PC-9 (cell line): Measurements from ENCODE around the gene THBD. TPM values are rescaled to one million over a fixed set of nuclear protein-coding genes. Genes with fewer than 3 reads are reported as not detected.

ENCODE experiments used
- BruUV-seq: library from RNA; stranded (reverse); fragments of 400-500 nt; replicated peaks from 2 replicates; lab custom pipeline; 2021; lab: Mats Ljungman, UMichigan
- CTCF ChIA-PET: fragments of 300-600 bp; sonication (Branson Sonifier 250); formaldehyde crosslinking; loops from one replicate; lab custom pipeline; 2022; ENCODE audit warnings: antibody characterized with exemption; lab: Charles Lee
- POLR2A ChIA-PET: fragments of 300-600 bp; sonication (Branson Sonifier 250); formaldehyde crosslinking; loops from one replicate; lab custom pipeline; 2022; ENCODE audit warnings: antibody characterized with exemption; ENCODE audit not compliant: unreplicated experiment; lab: Charles Lee
- DNase-seq, 2 experiments: peaks; one replicate each; pipeline versions ENCODE4 v3.0.0 to v3.0.0-alpha.2; 2015 to 2022; ENCODE audit warnings: mixed read lengths in 1 of 2
- H2AFZ ChIP-seq: fragments of 200-600 bp; sonication (generic); 2 replicates; pipeline ENCODE4 v1.8.1; 2017; ENCODE audit warnings: antibody characterized with exemption
- H3F3A ChIP-seq: fragments of 200-600 bp; sonication (generic); 2 replicates; pipeline ENCODE4 v1.8.1; 2017; ENCODE audit warnings: antibody characterized with exemption, mild to moderate bottlenecking, low read depth; ENCODE audit not compliant: insufficient read depth
- H3K27ac ChIP-seq: fragments of 200-600 bp; sonication (generic); 2 replicates; pipeline ENCODE4 v1.6.1; 2016; ENCODE audit warnings: mixed run types
- H3K27me3 ChIP-seq: fragments of 200-600 bp; sonication (generic); 2 replicates; pipeline ENCODE4 v1.6.1; 2016; ENCODE audit warnings: low read depth, mixed run types; ENCODE audit not compliant: insufficient read depth
- H3K36me3 ChIP-seq: fragments of 200-600 bp; sonication (generic); 2 replicates; pipeline ENCODE4 v1.6.1; 2016; ENCODE audit warnings: low read depth, mixed run types
- H3K4me1 ChIP-seq: fragments of 200-600 bp; sonication (generic); replicated peaks from 2 replicates; pipeline ENCODE4 v1.6.1; 2016; ENCODE audit warnings: mixed run types; ENCODE audit not compliant: insufficient read depth
- H3K4me2 ChIP-seq: fragments of 200-600 bp; sonication (generic); 2 replicates; pipeline ENCODE4 v1.6.1; 2017; ENCODE audit warnings: mixed run types
- H3K4me3 ChIP-seq: fragments of 200-600 bp; sonication (generic); 2 replicates; pipeline ENCODE4 v1.6.1; 2016; ENCODE audit warnings: mixed run types
- H3K79me2 ChIP-seq: fragments of 200-600 bp; sonication (generic); 2 replicates; pipeline ENCODE4 v1.6.1; 2017; ENCODE audit warnings: low read depth, mixed run types
- H3K9me2 ChIP-seq: fragments of 200-600 bp; sonication (generic); 2 replicates; pipeline ENCODE4 v1.8.1; 2017; ENCODE audit warnings: mild to moderate bottlenecking; ENCODE audit not compliant: insufficient read depth
- H3K9me3 ChIP-seq: fragments of 200-600 bp; sonication (generic); 2 replicates; pipeline ENCODE4 v1.8.1; 2016; ENCODE audit warnings: low read depth; ENCODE audit not compliant: insufficient read depth
- H4K20me1 ChIP-seq: fragments of 200-600 bp; sonication (generic); 2 replicates; pipeline ENCODE4 v1.8.1; 2017; ENCODE audit not compliant: insufficient read depth
- EZH2 ChIP-seq: fragments of 200-600 bp; sonication (generic); IDR thresholded peaks from 2 replicates; pipeline ENCODE4 v1.8.0; 2017; ENCODE audit warnings: antibody characterized with exemption, low read depth
- intact Hi-C: fragments of 100-400 bp; cut with micrococcal nuclease; formaldehyde crosslinking; loops from one replicate; pipeline ENCODE4 v1.10.0; 2022; ENCODE audit not compliant: unreplicated experiment
- total RNA-seq: library from RNA; stranded (reverse); gene quantifications from 2 replicates; pipeline ENCODE4 v1.2.3, GENCODE V29; 2021
- TF ChIP-seq, protein P1 (sequence below): fragments of 200-600 bp; sonication (generic); conservative IDR thresholded peaks from 2 replicates; pipeline ENCODE4 v1.6.1; 2017; ENCODE audit warnings: mixed run types, antibody characterized with exemption, mild to moderate bottlenecking, moderate library complexity

The THBD gene
- total RNA-seq, 1 experiment from 2014 or later = 1.7 TPM

DNA sequence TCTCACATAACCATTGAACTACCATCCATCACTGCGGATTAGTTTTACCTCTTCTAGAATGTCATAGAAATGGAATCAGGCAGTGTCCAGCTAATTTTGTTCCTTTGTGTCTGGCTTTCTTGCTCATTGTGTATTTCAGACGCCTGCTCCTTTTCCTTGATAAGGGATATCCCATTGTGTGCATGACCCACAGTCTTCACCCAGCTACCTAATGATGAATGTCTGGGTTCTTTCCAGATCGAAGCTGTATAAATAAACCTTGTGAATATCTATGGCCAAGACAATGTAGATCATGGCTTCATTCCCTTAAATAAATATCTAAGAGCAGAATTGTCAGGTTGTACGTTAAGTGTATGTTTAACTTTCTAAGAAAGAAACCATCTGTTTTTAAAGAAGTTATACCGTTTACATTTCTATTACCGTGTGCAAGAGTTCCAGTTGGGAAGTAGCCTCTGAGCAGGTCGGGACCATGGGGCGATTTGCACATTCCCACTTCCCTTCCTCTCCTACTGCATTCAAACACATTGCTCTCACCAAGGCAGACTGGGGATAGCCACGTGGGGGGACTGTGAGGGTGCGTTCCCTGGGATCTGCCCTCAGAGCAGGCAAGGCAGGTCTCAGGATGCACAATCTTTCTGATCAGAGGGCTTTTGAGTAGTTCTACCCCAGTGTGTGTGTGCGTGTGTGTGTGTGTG is 23.6 kb upstream of the THBD start:
- Histone ChIP-seq H2AFZ (no peak overlapping the region), H3K36me3 (no peaks in the 10 kb centered on the region), H3K4me3 (no peak overlapping the region), H3F3A (no peaks in the 10 kb centered on the region), H3K27me3 (no peaks in the 10 kb centered on the region), H3K4me1 (no peaks in the 10 kb centered on the region), H3K9me3 (no peaks in the 10 kb centered on the region), H4K20me1 (no peaks in the 10 kb centered on the region), H3K27ac (no peak overlapping the region), H3K79me2 (no peaks in the 10 kb centered on the region), H3K9me2 (no peaks in the 10 kb centered on the region), H3K4me2 (no peak overlapping the region)
- ChIA-PET CTCF (no interaction called here), POLR2A (no interaction called here)
- no peak for DNase-seq
- TF ChIP-seq, protein P1, sequence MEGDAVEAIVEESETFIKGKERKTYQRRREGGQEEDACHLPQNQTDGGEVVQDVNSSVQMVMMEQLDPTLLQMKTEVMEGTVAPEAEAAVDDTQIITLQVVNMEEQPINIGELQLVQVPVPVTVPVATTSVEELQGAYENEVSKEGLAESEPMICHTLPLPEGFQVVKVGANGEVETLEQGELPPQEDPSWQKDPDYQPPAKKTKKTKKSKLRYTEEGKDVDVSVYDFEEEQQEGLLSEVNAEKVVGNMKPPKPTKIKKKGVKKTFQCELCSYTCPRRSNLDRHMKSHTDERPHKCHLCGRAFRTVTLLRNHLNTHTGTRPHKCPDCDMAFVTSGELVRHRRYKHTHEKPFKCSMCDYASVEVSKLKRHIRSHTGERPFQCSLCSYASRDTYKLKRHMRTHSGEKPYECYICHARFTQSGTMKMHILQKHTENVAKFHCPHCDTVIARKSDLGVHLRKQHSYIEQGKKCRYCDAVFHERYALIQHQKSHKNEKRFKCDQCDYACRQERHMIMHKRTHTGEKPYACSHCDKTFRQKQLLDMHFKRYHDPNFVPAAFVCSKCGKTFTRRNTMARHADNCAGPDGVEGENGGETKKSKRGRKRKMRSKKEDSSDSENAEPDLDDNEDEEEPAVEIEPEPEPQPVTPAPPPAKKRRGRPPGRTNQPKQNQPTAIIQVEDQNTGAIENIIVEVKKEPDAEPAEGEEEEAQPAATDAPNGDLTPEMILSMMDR = no peak
- no TSS peak for BruUV-seq
- intact Hi-C loops = no loop called here

DNA sequence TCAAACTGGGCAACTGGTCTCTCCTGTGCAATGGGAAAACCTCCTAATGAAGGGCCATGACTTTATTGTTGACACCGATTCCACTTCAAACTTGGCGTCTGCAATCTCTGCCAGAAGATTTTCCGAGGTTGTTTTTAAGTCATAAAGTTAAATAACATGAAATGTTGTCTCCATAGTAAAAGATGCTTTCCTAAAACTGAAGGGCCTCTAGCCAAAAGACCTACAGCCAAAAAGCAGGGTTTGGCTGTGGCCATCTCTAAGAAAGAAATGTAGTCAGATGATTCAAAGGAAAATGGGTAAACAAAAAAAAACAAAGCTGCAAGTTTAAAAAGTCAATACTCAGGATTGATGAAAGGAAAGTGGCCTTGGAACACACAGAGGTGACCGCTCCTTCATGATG is 22.5 kb upstream of the THBD start:
- Histone ChIP-seq H3F3A (no peaks in the 10 kb centered on the region), H3K4me3 (no peak overlapping the region), H2AFZ (no peak overlapping the region), H3K9me3 (no peaks in the 10 kb centered on the region), H3K27me3 (no peaks in the 10 kb centered on the region), H3K4me1 (no peaks in the 10 kb centered on the region), H3K36me3 (no peaks in the 10 kb centered on the region), H3K79me2 (no peaks in the 10 kb centered on the region), H4K20me1 (no peaks in the 10 kb centered on the region), H3K9me2 (no peaks in the 10 kb centered on the region), H3K4me2 (no peak overlapping the region), H3K27ac (no peak overlapping the region)
- intact Hi-C loops = no loop called here
- CTCF ChIA-PET = no interaction called here
- no peak for DNase-seq
- TF ChIP-seq, protein P1 = no peak
- TF ChIP-seq EZH2 = no peak
- BruUV-seq = no TSS peak
- POLR2A ChIA-PET = no interaction called here

DNA sequence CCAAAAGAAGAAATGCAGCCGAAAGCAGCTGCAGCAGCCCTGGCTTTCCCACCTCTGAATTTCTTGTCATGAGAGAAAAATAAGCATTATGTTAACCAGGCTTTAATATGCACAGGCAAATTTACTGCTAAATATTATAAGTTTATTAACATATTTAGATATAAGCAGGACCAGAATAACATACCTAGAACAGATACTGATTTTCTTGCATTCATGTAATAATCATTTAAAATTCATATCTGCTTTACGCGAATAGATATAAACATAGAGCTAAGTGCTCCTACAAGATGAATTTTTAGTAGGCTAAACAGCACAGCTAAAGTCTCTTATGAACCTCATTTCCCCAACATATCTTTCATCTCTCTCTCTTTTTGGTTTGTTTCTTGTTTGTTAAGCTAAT is 21.9 kb upstream of the THBD start:
- DNase-seq = no peak
- ChIA-PET CTCF (no interaction called here), POLR2A (no interaction called here)
- Histone ChIP-seq H3K4me2 (no peak overlapping the region), H4K20me1 (no peaks in the 10 kb centered on the region), H3K9me3 (no peaks in the 10 kb centered on the region), H3K36me3 (no peaks in the 10 kb centered on the region), H3F3A (no peaks in the 10 kb centered on the region), H2AFZ (no peak overlapping the region), H3K4me1 (no peaks in the 10 kb centered on the region), H3K9me2 (no peaks in the 10 kb centered on the region), H3K27me3 (no peaks in the 10 kb centered on the region), H3K4me3 (no peak overlapping the region), H3K79me2 (no peaks in the 10 kb centered on the region), H3K27ac (no peak overlapping the region)
- TF ChIP-seq EZH2 = no peak
- TF ChIP-seq, protein P1 = no peak
- intact Hi-C loops = no loop called here
- BruUV-seq = no TSS peak
